PFSK-1 (cell line): ENCODE measurements around the gene FOXJ2.

Experiments used
- FOXP2 ChIP-seq: optimal IDR thresholded peaks from 2 replicates; pipeline ENCODE3; 2011; ENCODE audit warnings: borderline replicate concordance, control low read depth, inconsistent platforms; ENCODE audit not compliant: insufficient read depth; ENCODE audit errors: extremely low read length, extremely low read depth
- POLR2AphosphoS5 ChIP-seq: IDR thresholded peaks from 2 replicates; pipeline ENCODE4 v1.6.1; 2012; ENCODE audit warnings: low read depth, mild to moderate bottlenecking, control low read depth, low read length, moderate library complexity
- REST ChIP-seq, 2 experiments: IDR thresholded peaks; 2 replicates each; pipeline versions ENCODE4 v1.6.1 to v1.8.0; 2011 to 2012; ENCODE audit warnings: low read depth in 2 of 2, low read length in 2 of 2, control low read depth in 1 of 2, inconsistent platforms in 1 of 2, mild to moderate bottlenecking in 1 of 2, moderate library complexity in 1 of 2; ENCODE audit not compliant: insufficient read depth in 1 of 2
- SIN3A ChIP-seq: IDR thresholded peaks from 2 replicates; pipeline ENCODE4 v1.6.1; 2012; ENCODE audit warnings: mild to moderate bottlenecking, low read length, moderate library complexity, borderline replicate concordance; ENCODE audit not compliant: insufficient read depth
- TAF1 ChIP-seq: IDR thresholded peaks from 2 replicates; pipeline ENCODE4 v1.6.1; 2012; ENCODE audit warnings: low read length, control low read depth, borderline replicate concordance; ENCODE audit not compliant: insufficient read depth

DNA sequence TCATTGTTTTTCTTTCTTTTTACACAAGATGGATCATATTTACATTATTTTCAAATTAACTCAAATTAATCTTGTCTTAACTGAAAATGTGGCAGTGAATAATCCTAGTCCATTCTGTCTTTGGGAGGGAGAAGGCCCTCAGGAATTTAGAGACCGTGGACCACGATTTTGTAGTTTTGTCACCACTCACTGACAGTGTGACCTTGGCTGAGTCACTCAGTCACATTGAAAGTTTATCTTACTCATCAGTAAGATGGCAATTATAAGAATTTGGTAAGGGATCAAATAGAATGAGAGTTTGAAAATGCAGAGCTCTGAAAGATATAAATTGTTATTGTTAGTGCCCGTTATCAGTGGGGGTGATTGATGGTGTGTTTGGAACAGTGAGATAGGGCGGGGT is 16.4 kb downstream of the FOXJ2 start:
- TF ChIP-seq TAF1 (no peak), POLR2AphosphoS5 (no peak), REST (IDR thresholded peaks at IDR 0.05; ENCODE audit: insufficient read depth in 1 of 2, low read depth in 2 of 2, low read length in 2 of 2) (no peak), FOXP2 (no peak), SIN3A (no peak)
